ENCODE results near the gene ZFAND5. TPM values are rescaled to one million over a fixed set of nuclear protein-coding genes. Genes with fewer than 3 reads are reported as not detected.

Gene ZFAND5
- total RNA-seq, 1 donor from 2014 or later = 204 TPM

DNA sequence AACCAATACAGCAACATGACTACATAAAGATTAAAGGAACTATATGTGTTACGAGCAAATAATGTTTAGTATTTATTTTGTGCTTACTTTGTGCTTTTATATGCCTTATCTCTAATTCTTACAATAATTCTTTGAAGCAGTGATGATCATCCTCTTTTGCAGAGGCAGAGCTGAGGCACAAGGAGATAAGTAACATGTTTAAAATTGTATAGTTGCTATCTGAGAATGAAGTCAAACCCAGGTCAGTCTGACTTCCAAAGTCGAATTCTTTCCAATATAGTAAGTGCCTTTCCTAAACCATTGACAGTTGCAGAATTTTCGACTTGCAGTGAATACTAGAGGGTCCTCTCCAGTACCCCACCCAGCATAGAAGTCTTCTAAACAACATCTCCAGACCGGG is 12.0 kb upstream of the ZFAND5 start:
- H3K27ac ChIP-seq = no peak overlapping the region
- TF ChIP-seq, protein P1, sequence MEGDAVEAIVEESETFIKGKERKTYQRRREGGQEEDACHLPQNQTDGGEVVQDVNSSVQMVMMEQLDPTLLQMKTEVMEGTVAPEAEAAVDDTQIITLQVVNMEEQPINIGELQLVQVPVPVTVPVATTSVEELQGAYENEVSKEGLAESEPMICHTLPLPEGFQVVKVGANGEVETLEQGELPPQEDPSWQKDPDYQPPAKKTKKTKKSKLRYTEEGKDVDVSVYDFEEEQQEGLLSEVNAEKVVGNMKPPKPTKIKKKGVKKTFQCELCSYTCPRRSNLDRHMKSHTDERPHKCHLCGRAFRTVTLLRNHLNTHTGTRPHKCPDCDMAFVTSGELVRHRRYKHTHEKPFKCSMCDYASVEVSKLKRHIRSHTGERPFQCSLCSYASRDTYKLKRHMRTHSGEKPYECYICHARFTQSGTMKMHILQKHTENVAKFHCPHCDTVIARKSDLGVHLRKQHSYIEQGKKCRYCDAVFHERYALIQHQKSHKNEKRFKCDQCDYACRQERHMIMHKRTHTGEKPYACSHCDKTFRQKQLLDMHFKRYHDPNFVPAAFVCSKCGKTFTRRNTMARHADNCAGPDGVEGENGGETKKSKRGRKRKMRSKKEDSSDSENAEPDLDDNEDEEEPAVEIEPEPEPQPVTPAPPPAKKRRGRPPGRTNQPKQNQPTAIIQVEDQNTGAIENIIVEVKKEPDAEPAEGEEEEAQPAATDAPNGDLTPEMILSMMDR (IDR thresholded peaks at IDR 0.05) = no peak
- ATAC-seq = no peak

DNA sequence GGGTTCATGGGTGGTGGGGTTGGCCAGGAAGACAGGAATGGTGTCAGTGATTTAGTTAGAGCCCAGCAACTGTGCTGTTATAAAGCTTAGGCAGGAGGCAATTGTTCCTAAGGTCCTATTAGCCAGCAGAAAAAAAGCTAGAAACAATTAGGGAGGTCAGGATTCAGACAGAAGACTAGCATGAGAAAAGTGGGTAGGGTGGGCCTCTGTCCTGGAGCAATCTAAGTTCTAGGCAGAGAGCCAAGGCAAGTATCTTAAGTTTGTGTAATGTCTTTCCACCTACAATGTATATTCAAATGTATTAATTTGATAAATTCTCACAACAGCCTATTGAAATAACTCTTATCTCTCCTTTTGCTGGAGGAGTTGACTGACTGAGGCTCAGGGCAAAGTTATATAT is 6.1 kb upstream of the ZFAND5 start:
- Histone ChIP-seq H3K27ac (no peak overlapping the region), H3K9me3 (no peaks in the 10 kb centered on the region), H3K4me3 (no peak overlapping the region), H3K36me3 (no peaks in the 10 kb centered on the region), H3K27me3 (no peaks in the 10 kb centered on the region), H3K4me1 (peaks cover 5% of the 10 kb centered on the region)
- no peak for ATAC-seq
- DNase-seq = no peak
- intact Hi-C loops (cut with DNase I) = no loop called here
- TF ChIP-seq, protein P1 (IDR thresholded peaks at IDR 0.05) = no peak

More for the DNA sequence above, 12.0 kb upstream of the ZFAND5 start:
- Histone ChIP-seq H3K9me3 (no peaks in the 10 kb centered on the region), H3K27me3 (no peaks in the 10 kb centered on the region), H3K4me3 (no peak overlapping the region), H3K4me1 (no peaks in the 10 kb centered on the region), H3K36me3 (no peaks in the 10 kb centered on the region)
- DNase-seq = no peak
- intact Hi-C loops (cut with DNase I) = no loop called here

DNA sequence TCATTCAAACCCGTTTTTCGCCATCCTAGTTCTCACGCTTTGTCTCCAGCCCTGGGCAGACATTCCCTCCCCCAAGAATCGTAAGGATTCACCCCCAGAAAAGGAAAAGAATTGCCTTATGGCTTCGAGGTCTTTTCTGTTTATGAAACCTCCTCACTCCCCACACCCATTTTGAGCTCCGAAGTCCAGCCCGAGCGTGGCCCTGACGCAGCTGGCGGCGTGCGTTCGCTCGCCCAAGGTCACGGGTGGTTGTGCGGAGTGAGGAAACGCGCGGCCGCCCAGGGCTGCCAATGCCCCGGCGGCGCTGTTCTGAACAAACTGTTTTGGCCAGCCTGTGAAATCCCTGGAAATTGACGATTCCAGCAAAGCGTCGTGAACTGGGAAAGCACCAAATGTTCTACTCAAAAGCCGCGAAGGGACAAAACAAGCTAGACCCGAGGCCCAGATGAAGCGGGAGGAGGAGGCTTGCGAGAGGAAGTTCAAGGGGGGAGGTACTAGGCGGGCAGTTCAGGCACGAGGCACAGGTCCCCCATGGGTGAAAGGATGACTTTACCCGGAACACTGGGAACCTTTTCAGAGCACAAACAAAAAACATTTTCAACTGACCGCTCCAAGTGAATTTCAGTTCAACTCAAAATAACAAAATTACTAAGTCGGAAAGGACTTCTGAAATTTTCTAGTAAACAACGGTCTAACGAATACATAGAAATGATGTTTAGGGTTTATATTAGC is 683 bp upstream of the ZFAND5 start:
- Histone ChIP-seq H3K9me3 (no peaks in the 10 kb centered on the region), H3K36me3 (peaks cover 15% of the 10 kb centered on the region), H3K4me3 (peak overlapping the region; percentile 82), H3K4me1 (peaks cover 16% of the 10 kb centered on the region), H3K27me3 (no peaks in the 10 kb centered on the region), H3K27ac (peak overlapping the region; percentile 97)
- TF ChIP-seq, protein P1 (IDR thresholded peaks at IDR 0.05) = no peak
- ATAC-seq = peak; percentile 61
- peak; percentile 92 for DNase-seq
- intact Hi-C loops (cut with DNase I) = loop anchor here (10.0 kb wide), 1 partner anchor 61 kb away; no protein-coding TSS in a partner anchor

DNA sequence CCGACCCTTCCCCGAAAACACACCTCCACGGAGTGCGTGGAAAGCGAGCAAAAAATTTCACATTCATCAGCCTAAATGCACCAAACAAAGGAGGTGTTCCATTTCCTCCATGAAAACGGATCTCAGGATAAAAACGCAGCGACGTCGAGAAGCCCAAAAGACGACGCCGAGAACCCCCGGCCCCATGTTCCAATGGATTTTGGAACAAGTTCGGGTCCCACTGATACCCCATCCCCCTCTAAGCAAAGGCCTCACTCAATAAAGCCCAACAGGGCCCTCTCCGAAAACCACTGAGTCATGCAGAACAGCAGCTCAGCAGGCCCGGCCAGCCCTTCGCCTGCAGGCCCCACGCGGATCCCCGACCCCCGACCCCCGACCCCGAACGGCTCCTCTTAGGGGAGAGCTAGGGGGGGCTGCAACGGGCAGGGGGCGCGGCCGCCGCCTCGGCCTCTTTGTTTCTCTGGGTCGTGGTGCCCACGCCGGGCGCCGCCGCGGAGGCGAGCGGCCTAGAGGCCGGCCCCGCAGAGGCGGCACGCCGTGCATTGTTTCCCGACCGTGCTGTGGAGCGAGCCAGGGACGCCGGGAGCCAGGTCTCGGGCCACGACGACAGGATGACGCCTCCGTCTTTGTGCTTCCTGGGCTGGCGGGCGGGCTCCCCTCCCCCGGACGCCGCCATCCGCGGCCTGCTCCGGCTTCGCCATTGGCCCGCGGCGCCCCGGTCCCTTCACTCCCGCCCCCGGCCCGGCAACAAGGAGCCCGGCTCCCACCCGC is 915 bp downstream of the ZFAND5 start:
- Histone ChIP-seq H3K4me1 (peaks cover 32% of the 10 kb centered on the region), H3K9me3 (no peaks in the 10 kb centered on the region), H3K27me3 (no peaks in the 10 kb centered on the region), H3K4me3 (peak overlapping the region; percentile 82), H3K27ac (peak overlapping the region; percentile 97), H3K36me3 (peaks cover 31% of the 10 kb centered on the region)
- peak; percentile 51 for ATAC-seq
- TF ChIP-seq, protein P1 (IDR thresholded peaks at IDR 0.05) = no peak
- intact Hi-C loops (cut with DNase I) = loop anchor here (10.0 kb wide), 1 partner anchor 59 kb away; no protein-coding TSS in a partner anchor
- DNase-seq = peak; percentile 86

DNA sequence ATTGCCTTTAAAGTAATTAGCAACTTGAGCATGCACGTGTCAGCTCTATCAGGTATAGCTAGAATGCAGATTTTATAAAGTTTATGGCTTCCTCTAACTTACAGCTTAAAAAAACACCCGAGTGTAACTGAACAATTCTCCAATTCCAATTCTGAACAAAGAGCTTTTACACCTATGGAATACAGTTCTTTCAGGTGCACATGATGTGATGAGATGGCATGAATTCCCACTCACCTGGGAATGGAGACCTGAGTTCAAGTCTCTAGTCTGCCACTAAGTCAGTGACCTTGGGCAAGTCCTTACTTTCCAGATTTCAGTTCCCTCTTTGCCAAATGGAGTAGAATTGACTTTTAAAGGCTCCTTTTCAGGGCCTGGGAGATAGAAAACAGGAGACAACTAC is 1.8 kb downstream of the ZFAND5 start:
- no peaks in the 10 kb centered on the region for H3K27me3 ChIP-seq
- no peaks in the 10 kb centered on the region for H3K9me3 ChIP-seq
- H3K36me3 ChIP-seq = peaks cover 39% of the 10 kb centered on the region
- TF ChIP-seq, protein P1 (IDR thresholded peaks at IDR 0.05) = no peak
- ATAC-seq = no peak
- intact Hi-C loops (cut with DNase I) = loop anchor here (10.0 kb wide), 1 partner anchor 58 kb away; no protein-coding TSS in a partner anchor
- peak overlapping the region; percentile 97 for H3K27ac ChIP-seq
- no peak for DNase-seq
- H3K4me3 ChIP-seq = peak overlapping the region; percentile 82
- H3K4me1 ChIP-seq = peaks cover 40% of the 10 kb centered on the region

Data from upper lobe of right lung (tissue), 1 donor.